HepG2 (cell line): ENCODE data around the gene VAT1L.

Source experiments
- BRCA1 ChIP-seq: sonication (generic); formaldehyde crosslinking; IDR thresholded peaks from 2 replicates; pipeline ENCODE4 v1.4.0; 2020; ENCODE audit warnings: missing genetic modification reagents
- EEA1 ChIP-seq: sonication (generic); formaldehyde crosslinking; IDR thresholded peaks from 2 replicates; pipeline ENCODE4 v1.5.1; 2020; ENCODE audit warnings: mild to moderate bottlenecking, missing genetic modification reagents, borderline replicate concordance
- JUN ChIP-seq: sonication (generic); formaldehyde crosslinking; IDR thresholded peaks from 2 replicates; pipeline ENCODE4 v1.4.0; 2020; ENCODE audit warnings: mild to moderate bottlenecking, missing genetic modification reagents
- POLR2AphosphoS5 ChIP-seq: IDR thresholded peaks from 2 replicates; pipeline ENCODE4 v1.6.1; 2012; ENCODE audit warnings: low read depth, low read length
- ZNF629 ChIP-seq: sonication (generic); formaldehyde crosslinking; conservative IDR thresholded peaks from 2 replicates; pipeline ENCODE4 v1.5.0; 2020; ENCODE audit warnings: missing genetic modification reagents

- TF ChIP-seq POLR2AphosphoS5 = no peak
- no peak for TF ChIP-seq BRCA1 (CRISPR knock-in tag)
- TF ChIP-seq JUN = no peak
- no peak for TF ChIP-seq EEA1 (CRISPR knock-in tag)
- TF ChIP-seq ZNF629 = no peak
Observed at GRCh38 chr16:77919761-77920415, 131.5 kb downstream of the VAT1L start.
